Trophoblast cell (in vitro differentiated cells and primary cell): ENCODE data around the gene ATCAY.

ENCODE experiments used
- DNase-seq, 2 donors: peaks; one replicate each; pipeline ENCODE4 v3.0.0-alpha.2; 2016
- H2AFZ ChIP-seq: 2 replicates; pipeline ENCODE4 v1.6.1; 2013; ENCODE audit warnings: low read length, moderate library complexity, mild to moderate bottlenecking; ENCODE audit not compliant: insufficient read depth, poor library complexity
- H2AK5ac ChIP-seq: 2 replicates; pipeline ENCODE4 v1.6.1; 2013; ENCODE audit warnings: mild to moderate bottlenecking, low read length
- H2BK120ac ChIP-seq: 2 replicates; pipeline ENCODE4 v1.6.1; 2013; ENCODE audit warnings: low read length, mild to moderate bottlenecking, moderate library complexity; ENCODE audit not compliant: insufficient read depth, poor library complexity
- H2BK12ac ChIP-seq: 2 replicates; pipeline ENCODE4 v1.6.1; 2013; ENCODE audit warnings: mild to moderate bottlenecking, low read length, moderate library complexity
- H2BK5ac ChIP-seq: 2 replicates; pipeline ENCODE4 v1.6.1; 2013; ENCODE audit warnings: low read length, low read depth, moderate library complexity, mild to moderate bottlenecking; ENCODE audit not compliant: poor library complexity
- H3K14ac ChIP-seq: 2 replicates; pipeline ENCODE4 v1.6.1; 2013; ENCODE audit warnings: mild to moderate bottlenecking, low read length
- H3K18ac ChIP-seq: 2 replicates; pipeline ENCODE4 v1.6.1; 2013; ENCODE audit warnings: mild to moderate bottlenecking, low read length
- H3K23ac ChIP-seq: 2 replicates; pipeline ENCODE4 v1.6.1; 2013; ENCODE audit warnings: low read length
- H3K27ac ChIP-seq: 2 replicates; pipeline ENCODE4 v1.5.1; 2013; ENCODE audit warnings: low read depth, mild to moderate bottlenecking, inconsistent platforms, low read length, moderate library complexity
- H3K27me3 ChIP-seq: 2 replicates; pipeline ENCODE4 v1.6.1; 2013; ENCODE audit warnings: inconsistent platforms, mild to moderate bottlenecking, low read length, moderate library complexity; ENCODE audit not compliant: insufficient read depth
- H3K36me3 ChIP-seq, 2 experiments: 1 replicate in 1 of 2; 2 replicates in 1 of 2; pipeline ENCODE4 v1.6.1; 2013; ENCODE audit warnings: low read length in 2 of 2, mild to moderate bottlenecking in 2 of 2, moderate library complexity in 1 of 2; ENCODE audit not compliant: insufficient read depth in 2 of 2, control insufficient read depth in 1 of 2
- H3K4ac ChIP-seq: 2 replicates; pipeline ENCODE4 v1.6.1; 2013; ENCODE audit warnings: low read depth, mild to moderate bottlenecking, low read length, moderate library complexity
- H3K4me1 ChIP-seq, 2 experiments: 1 replicate in 1 of 2; 2 replicates in 1 of 2; pipeline ENCODE4 v1.6.1; 2013; ENCODE audit warnings: low read length in 2 of 2, mild to moderate bottlenecking in 2 of 2, moderate library complexity in 1 of 2; ENCODE audit not compliant: insufficient read depth in 2 of 2, control insufficient read depth in 1 of 2
- H3K4me2 ChIP-seq: 2 replicates; pipeline ENCODE4 v1.6.1; 2013; ENCODE audit warnings: inconsistent platforms, mild to moderate bottlenecking, low read length, moderate library complexity
- H3K4me3 ChIP-seq: 2 replicates; pipeline ENCODE4 v1.5.1; 2013; ENCODE audit warnings: mild to moderate bottlenecking, low read depth, low read length, inconsistent platforms
- H3K79me1 ChIP-seq: one replicate; pipeline ENCODE4 v1.6.1; 2013; ENCODE audit warnings: low read length
- H3K79me2 ChIP-seq: 2 replicates; pipeline ENCODE4 v1.6.1; 2013; ENCODE audit warnings: low read length, mild to moderate bottlenecking; ENCODE audit not compliant: control insufficient read depth, insufficient read depth, poor library complexity
- H3K9ac ChIP-seq: 2 replicates; pipeline ENCODE4 v1.6.1; 2013; ENCODE audit warnings: mild to moderate bottlenecking, low read length
- H3K9me3 ChIP-seq: 2 replicates; pipeline ENCODE4 v1.6.1; 2013; ENCODE audit warnings: low read depth, mild to moderate bottlenecking, control low read depth, inconsistent platforms, low read length; ENCODE audit not compliant: insufficient read depth
- H4K12ac ChIP-seq: 2 replicates; pipeline ENCODE4 v1.6.1; 2013; ENCODE audit warnings: low read depth, mild to moderate bottlenecking, low read length, moderate library complexity
- H4K8ac ChIP-seq: 2 replicates; pipeline ENCODE4 v1.6.1; 2013; ENCODE audit warnings: low read depth, mild to moderate bottlenecking, low read length, moderate library complexity
- H4K91ac ChIP-seq: one replicate; pipeline ENCODE4 v1.6.1; 2013; ENCODE audit warnings: low read depth, mild to moderate bottlenecking, low read length, moderate library complexity
- WGBS: extraction: QIAGEN DNeasy Blood & Tissue Kit; methylation state at CpG from one replicate; pipeline ENCODE4 v1.1.7; 2013; ENCODE audit warnings: missing lambda C conversion rate; ENCODE audit not compliant: insufficient read length, insufficient coverage; ENCODE audit errors: extremely low coverage; 5-methylcytosine and 5-hydroxymethylcytosine counted together

Gene ATCAY

DNA sequence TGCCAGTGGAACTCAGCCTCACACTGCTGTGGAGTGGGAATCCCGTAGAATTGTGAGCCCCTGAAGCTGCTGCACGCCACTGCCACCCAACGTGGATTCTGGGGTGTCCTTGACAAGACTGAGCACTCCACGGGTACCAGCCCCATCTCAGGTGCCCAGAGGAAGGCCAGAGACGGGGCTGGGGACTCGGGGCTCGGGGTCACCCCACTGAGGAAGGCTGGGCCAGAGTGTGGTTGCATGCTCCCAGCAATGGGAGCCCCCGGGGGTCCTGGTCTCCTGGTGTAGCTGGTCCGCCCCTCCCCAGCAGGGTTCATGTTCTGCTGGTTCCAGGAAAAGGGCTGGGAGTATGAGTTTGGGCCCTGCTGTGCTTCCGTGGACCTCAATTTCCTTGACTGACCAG lies 75.2 kb downstream of the ATCAY start:
- Histone ChIP-seq H3K9ac (no peak overlapping the region), H3K14ac (no peak overlapping the region), H3K4ac (no peak overlapping the region), H3K18ac (no peak overlapping the region), H4K8ac (no peak overlapping the region), H2BK120ac (no peak overlapping the region), H4K91ac (no peak overlapping the region), H3K27me3 (no peaks in the 10 kb centered on the region), H3K4me1 (peaks cover 7 to 13% of the 10 kb centered on the region in 2 experiments), H3K79me1 (no peaks in the 10 kb centered on the region), H3K27ac (no peak overlapping the region), H2BK12ac (no peak overlapping the region), H3K36me3 (peaks cover 52% of the 10 kb centered on the region in 2 experiments), H3K79me2 (no peaks in the 10 kb centered on the region), H2AFZ (no peak overlapping the region), H3K9me3 (peaks cover 6% of the 10 kb centered on the region), H3K4me3 (no peak overlapping the region), H3K4me2 (no peak overlapping the region), H4K12ac (no peak overlapping the region), H2AK5ac (no peak overlapping the region), H2BK5ac (no peak overlapping the region), H3K23ac (no peak overlapping the region)
- no CpG with 5 or more reads among the region's 10 CpGs for WGBS
- no peak for DNase-seq

DNA sequence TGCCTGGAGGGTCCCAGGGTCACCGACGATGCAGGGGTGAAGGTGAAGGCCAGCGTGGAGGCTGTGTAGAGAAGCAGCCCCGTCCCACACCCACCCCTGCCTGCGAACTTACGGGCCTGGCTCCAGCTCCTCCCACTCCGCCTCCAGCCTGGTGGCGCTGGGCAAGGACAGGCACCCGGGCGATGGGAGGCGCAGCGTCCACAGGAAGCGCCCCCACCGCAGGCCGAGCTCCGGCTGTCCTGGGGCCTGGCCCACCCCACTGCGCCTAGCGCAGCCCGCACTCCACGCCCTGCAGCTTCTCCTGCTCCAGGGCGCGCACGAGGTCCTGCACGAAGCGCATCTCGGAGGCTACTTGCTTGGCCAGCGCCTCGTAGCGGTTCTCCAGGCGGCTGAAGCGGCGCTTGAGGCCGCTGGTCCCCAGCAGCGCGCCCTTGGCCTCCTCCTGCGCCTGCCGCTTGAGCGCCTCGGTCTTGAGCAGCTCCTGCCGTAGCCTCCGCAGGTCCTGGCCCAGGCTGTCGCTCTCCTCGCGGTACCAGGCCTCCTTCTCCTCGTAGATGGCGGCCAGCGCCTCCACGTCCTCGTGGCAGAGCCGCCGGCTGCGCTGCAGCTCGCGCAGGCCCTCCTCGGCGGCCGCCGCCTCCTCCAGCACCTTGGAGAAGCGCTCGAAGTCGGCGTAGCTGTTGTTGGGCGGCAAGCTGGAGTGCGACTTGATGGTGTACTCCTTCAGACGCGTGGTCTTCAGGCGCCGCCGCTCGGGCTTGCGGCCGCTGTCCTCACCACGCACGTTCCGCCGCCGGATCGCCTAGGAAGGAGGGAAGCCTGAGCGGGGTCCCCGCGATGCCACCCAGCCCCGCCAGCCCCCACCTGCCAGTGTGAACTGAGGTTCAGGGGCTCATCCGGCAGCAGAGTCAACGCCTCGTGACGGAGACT lies 78.6 kb downstream of the ATCAY start:
- H2AK5ac ChIP-seq = no peak overlapping the region
- no peak overlapping the region for H2AFZ ChIP-seq
- H3K36me3 ChIP-seq = peaks cover 79 to 80% of the 10 kb centered on the region in 2 experiments
- no peak overlapping the region for H3K27ac ChIP-seq
- peak overlapping the region; percentile 23 for H3K4me3 ChIP-seq
- no peak for DNase-seq
- H3K79me2 ChIP-seq = no peaks in the 10 kb centered on the region
- no peak overlapping the region for H3K4me2 ChIP-seq
- H2BK120ac ChIP-seq = no peak overlapping the region
- no peak overlapping the region for H3K14ac ChIP-seq
- no peak overlapping the region for H4K12ac ChIP-seq
- no peak overlapping the region for H2BK5ac ChIP-seq
- no peak overlapping the region for H3K23ac ChIP-seq
- H3K79me1 ChIP-seq = no peaks in the 10 kb centered on the region
- H3K18ac ChIP-seq = no peak overlapping the region
- H3K4ac ChIP-seq = no peak overlapping the region
- H3K4me1 ChIP-seq = peaks cover 2 to 4% of the 10 kb centered on the region in 2 experiments
- no peak overlapping the region for H4K91ac ChIP-seq
- WGBS = no CpG with 5 or more reads among the region's 86 CpGs
- no peak overlapping the region for H4K8ac ChIP-seq
- H3K27me3 ChIP-seq = no peaks in the 10 kb centered on the region
- no peak overlapping the region for H3K9ac ChIP-seq
- H3K9me3 ChIP-seq = peaks cover 6% of the 10 kb centered on the region
- H2BK12ac ChIP-seq = no peak overlapping the region

DNA sequence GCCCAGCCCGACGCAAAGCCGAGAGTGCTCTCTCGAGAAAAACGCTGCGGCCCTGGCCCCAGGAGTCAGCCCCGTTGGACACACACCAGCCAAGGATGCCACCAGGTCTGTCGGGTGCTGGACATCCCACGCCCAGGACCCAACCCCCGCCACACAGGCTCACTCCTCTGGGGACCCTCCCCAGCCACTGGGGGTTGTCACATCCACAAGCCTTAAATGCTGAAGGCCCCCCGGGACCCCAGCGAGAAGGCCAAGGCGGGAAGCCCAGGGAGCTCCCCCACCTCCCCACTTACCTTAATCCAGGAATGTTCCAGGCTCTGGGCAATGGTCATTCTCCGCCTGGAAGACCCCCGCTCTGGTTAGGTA lies 79.3 kb downstream of the ATCAY start:
- Histone ChIP-seq H2BK120ac (no peak overlapping the region), H2AFZ (no peak overlapping the region), H3K4me2 (no peak overlapping the region), H3K18ac (no peak overlapping the region), H3K79me2 (no peaks in the 10 kb centered on the region), H2AK5ac (no peak overlapping the region), H4K12ac (no peak overlapping the region), H2BK5ac (no peak overlapping the region), H4K91ac (no peak overlapping the region), H3K4me1 (peaks cover under 1 to 2% of the 10 kb centered on the region in 2 experiments), H2BK12ac (no peak overlapping the region), H3K9me3 (peaks cover 6% of the 10 kb centered on the region), H3K4me3 (no peak overlapping the region), H3K14ac (no peak overlapping the region), H3K27ac (no peak overlapping the region), H3K9ac (no peak overlapping the region), H3K27me3 (no peaks in the 10 kb centered on the region), H4K8ac (no peak overlapping the region), H3K79me1 (no peaks in the 10 kb centered on the region), H3K36me3 (peaks cover 84 to 86% of the 10 kb centered on the region in 2 experiments), H3K4ac (no peak overlapping the region), H3K23ac (no peak overlapping the region)
- no peak for DNase-seq
- no CpG with 5 or more reads among the region's 15 CpGs for WGBS

DNA sequence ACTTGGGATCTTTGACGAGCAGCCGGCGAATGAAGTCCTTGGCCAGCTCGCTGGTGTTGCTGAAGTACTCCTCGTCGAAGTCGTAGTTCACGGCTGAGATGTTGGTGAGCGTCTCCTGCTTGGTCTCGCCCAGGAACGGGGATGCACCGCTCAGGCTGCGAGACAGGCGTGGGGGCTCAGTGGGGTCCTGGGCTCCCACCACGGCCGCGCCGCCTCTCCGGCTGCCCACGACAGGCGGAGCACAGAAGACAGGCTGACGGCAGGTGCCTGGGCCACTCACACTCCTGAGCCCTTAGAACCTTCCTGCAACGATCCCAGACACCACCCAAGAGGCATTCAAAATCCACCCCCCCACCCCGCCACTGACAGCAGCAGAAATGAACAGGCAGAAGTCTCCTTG lies 80.5 kb downstream of the ATCAY start:
- Histone ChIP-seq H3K18ac (no peak overlapping the region), H4K91ac (no peak overlapping the region), H3K9ac (no peak overlapping the region), H3K79me1 (no peaks in the 10 kb centered on the region), H4K12ac (no peak overlapping the region), H3K27ac (no peak overlapping the region), H2BK12ac (no peak overlapping the region), H3K4ac (no peak overlapping the region), H3K14ac (no peak overlapping the region), H3K79me2 (peaks cover 3% of the 10 kb centered on the region), H2BK5ac (no peak overlapping the region), H3K4me2 (no peak overlapping the region), H3K9me3 (peaks cover 7% of the 10 kb centered on the region), H3K4me3 (no peak overlapping the region), H2AK5ac (no peak overlapping the region), H3K27me3 (no peaks in the 10 kb centered on the region), H2AFZ (no peak overlapping the region), H3K23ac (no peak overlapping the region), H4K8ac (no peak overlapping the region), H3K4me1 (peaks cover 2 to 3% of the 10 kb centered on the region in 2 experiments), H3K36me3 (peaks cover 87 to 88% of the 10 kb centered on the region in 2 experiments), H2BK120ac (no peak overlapping the region)
- WGBS = no CpG with 5 or more reads among the region's 24 CpGs
- DNase-seq = no peak
